ENCODE data around the gene ABL2.

Gene ABL2

DNA sequence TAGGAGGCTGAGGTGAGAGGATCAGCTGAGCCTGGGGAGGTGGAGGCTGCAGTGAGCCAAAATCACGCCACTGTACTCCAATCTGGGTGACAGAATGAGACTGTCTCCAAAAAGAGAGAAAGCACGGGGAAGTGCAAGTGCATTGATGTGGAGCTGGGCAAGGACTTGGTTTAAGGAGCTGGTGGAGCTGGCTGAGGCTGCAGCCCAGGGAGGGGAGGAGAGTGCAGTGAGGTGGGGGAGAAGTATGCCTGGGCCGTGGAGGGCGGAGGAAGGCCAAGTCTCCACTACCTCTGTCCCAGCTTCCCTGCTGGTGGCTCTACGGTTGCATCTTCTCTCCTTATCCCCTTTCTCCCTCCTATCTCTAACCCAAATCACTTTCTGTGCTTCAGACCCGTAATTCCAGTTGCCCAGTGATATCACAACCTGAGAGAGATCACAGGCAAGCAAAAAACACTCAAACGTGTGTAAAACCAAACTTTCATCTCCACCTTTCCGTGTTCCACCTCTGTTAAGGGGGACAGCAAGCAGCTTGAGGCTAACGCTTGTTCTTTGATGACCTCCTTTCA, 136.5 kb downstream of the ABL2 start:
- H3K4me3 ChIP-seq (ENCODE audit: low read depth, low read length): no peak overlapping the region
- TF ChIP-seq, protein P1, sequence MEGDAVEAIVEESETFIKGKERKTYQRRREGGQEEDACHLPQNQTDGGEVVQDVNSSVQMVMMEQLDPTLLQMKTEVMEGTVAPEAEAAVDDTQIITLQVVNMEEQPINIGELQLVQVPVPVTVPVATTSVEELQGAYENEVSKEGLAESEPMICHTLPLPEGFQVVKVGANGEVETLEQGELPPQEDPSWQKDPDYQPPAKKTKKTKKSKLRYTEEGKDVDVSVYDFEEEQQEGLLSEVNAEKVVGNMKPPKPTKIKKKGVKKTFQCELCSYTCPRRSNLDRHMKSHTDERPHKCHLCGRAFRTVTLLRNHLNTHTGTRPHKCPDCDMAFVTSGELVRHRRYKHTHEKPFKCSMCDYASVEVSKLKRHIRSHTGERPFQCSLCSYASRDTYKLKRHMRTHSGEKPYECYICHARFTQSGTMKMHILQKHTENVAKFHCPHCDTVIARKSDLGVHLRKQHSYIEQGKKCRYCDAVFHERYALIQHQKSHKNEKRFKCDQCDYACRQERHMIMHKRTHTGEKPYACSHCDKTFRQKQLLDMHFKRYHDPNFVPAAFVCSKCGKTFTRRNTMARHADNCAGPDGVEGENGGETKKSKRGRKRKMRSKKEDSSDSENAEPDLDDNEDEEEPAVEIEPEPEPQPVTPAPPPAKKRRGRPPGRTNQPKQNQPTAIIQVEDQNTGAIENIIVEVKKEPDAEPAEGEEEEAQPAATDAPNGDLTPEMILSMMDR (IDR thresholded peaks at IDR 0.05; ENCODE audit: borderline replicate concordance, insufficient read depth, low read depth, low read length): no peak

DNA sequence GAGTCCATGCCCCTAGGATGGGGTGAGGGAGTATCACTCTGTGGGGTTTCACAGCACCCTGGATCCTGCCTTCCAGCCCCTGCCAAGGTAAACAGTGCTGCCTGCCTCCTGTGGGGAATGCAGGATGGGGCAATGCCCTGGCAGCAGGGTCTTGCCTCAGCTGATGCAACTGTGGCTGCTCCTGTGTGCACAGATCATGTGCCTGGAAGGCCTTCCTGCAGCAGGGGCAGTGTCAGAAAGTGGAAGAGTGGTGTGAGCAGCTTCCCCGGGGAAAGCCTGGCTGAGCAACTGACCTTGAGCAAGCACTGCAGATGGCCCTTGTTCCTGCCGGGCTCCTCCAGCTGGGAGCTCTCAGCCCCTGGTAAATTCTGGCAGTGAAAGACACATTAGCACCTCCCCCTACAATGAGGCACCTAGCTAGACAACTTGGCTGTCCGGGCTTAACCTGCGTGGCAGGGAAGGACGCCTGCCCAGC, 137.7 kb downstream of the ABL2 start:
- no peak overlapping the region for H3K4me3 ChIP-seq (ENCODE audit: low read depth, low read length)
- TF ChIP-seq, protein P1 (IDR thresholded peaks at IDR 0.05; ENCODE audit: borderline replicate concordance, insufficient read depth, low read depth, low read length): no peak

DNA sequence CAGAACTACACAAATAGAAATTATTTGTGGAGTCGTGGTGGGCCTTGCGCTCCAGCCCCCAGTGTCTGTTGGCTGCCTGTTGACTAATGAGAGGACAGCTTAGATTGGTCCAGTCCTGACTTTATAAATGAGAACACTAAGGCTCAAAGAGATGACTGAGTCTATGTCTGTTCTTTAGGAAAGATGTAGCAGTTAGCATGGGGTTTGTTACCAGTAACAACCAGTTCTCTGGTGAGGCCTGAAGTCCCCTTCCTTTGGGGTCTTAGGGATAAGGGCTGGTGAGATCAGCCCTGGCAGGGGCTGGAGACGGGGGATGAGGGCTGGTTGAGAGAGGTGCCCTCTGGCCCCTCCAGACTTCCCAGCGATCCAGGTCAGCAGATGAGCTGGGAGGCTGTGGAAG, 138.6 kb downstream of the ABL2 start:
- TF ChIP-seq, protein P1 (IDR thresholded peaks at IDR 0.05; ENCODE audit: borderline replicate concordance, insufficient read depth, low read depth, low read length): no peak
- H3K4me3 ChIP-seq (ENCODE audit: low read depth, low read length): no peak overlapping the region

DNA sequence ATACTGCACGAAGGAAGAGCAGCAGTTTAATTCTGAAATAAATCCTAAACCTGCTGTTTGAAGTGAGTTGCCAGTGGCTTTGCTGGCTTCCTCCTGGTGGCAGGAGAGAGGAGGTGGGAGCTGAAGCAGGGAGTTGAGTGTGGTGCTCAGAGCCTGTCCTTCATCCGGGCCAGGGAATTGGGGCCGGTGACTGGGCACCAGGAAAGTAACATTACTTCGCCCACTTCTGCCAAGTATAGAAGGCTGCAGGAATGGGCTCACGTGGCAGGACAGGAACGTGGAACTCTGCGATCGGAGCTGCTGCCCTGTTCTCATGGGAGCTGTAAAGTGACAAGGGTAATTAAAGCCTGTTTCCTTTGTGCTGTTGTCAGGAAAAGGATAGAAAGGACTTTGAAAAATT, 139.0 kb downstream of the ABL2 start:
- TF ChIP-seq, protein P1 (IDR thresholded peaks at IDR 0.05; ENCODE audit: borderline replicate concordance, insufficient read depth, low read depth, low read length): no peak
- H3K4me3 ChIP-seq (ENCODE audit: low read depth, low read length): no peak overlapping the region

DNA sequence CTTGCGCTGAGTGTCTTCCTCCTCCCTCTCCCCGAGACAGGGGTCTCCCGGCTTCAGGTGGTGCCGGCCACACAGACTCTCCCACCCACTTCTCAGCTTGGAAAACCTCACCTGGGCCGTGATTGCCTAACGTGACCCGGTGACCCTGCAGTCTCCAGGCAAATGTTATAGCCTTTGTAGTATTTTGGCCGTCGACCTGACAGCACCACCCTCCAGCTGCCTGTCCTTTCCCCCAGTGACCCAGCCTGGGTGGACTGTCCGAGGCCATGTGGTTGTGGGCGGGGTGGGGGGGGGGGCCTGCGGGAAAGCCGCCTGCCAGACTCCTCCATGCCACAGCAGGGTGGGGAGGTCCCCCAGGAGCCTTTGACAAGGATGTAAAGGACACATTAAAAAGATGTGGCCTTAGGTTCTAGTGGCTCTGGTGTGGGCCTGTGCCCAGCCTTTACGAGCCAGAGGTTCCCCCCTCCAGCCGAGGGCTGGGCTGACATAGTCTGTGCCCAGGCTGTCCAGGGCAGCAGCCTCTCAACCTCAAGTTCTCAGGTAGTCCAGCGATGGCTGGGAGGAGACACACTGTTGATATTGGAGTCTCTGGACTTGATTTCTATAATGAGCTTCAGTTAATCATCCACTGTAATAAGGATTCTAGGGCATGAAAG, 139.5 kb downstream of the ABL2 start:
- H3K4me3 ChIP-seq (ENCODE audit: low read depth, low read length): no peak overlapping the region
- TF ChIP-seq, protein P1 (IDR thresholded peaks at IDR 0.05; ENCODE audit: borderline replicate concordance, insufficient read depth, low read depth, low read length): no peak

DNA sequence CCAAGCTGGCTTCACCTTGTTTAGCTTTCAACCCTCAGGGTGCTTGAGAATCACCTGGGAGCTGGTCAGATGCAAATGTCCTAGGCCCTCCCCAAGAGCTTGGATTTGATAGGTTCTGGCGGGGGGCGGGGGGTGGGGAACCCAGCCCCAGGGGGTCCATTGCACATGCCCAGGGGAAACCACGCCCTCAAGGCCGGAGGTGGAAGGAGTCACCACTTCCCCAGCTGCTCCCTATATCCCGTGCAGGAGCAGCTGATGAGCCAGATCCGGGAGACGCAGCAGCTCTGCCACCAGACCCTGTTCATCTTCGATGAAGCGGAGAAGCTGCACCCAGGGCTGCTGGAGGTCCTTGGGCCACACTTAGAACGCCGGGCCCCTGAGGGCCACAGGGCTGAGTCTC, 141.8 kb downstream of the ABL2 start:
- no peak overlapping the region for H3K4me3 ChIP-seq (ENCODE audit: low read depth, low read length)

More for the DNA sequence above, 141.8 kb downstream of the ABL2 start:
- TF ChIP-seq, protein P1 (IDR thresholded peaks at IDR 0.05; ENCODE audit: borderline replicate concordance, insufficient read depth, low read depth, low read length): no peak
